Fibroblast of lung (primary cell): ENCODE results near the gene NPPC.

ENCODE experiments used
- EZH2 ChIP-seq: IDR thresholded peaks from 2 replicates; pipeline ENCODE4 v1.5.1; 2012; ENCODE audit warnings: low read length, control low read depth, mild to moderate bottlenecking; ENCODE audit errors: missing control alignments
- TF ChIP-seq, protein P1 (sequence below), 2 donors: IDR thresholded peaks in 1 of 2; conservative IDR thresholded peaks in 1 of 2; 1 replicate in 1 of 2; 2 replicates in 1 of 2; pipeline ENCODE4 v1.5.1; 2011 to 2012; ENCODE audit warnings: low read length in 2 of 2, control low read depth in 1 of 2, inconsistent platforms in 1 of 2, low read depth in 1 of 2, mild to moderate bottlenecking in 1 of 2

DNA sequence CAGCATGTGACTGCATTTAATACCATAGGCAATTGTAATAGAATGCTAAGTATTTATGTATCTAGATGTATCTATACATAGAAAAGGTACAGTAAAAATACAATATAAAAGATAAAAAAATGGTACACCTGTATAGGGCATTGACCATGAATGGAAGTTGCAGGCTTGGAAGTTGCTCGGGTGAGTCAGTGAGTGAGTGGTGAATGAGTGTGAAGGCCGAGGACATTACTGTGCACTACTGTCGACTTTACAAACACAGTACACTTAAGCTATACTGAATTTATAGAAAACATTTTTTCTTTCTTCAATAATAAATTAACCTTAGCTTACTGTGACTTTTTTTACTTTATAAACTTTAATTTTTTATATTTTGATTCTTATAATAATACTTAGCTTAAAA is 44.3 kb upstream of the NPPC start:
- TF ChIP-seq, protein P1, sequence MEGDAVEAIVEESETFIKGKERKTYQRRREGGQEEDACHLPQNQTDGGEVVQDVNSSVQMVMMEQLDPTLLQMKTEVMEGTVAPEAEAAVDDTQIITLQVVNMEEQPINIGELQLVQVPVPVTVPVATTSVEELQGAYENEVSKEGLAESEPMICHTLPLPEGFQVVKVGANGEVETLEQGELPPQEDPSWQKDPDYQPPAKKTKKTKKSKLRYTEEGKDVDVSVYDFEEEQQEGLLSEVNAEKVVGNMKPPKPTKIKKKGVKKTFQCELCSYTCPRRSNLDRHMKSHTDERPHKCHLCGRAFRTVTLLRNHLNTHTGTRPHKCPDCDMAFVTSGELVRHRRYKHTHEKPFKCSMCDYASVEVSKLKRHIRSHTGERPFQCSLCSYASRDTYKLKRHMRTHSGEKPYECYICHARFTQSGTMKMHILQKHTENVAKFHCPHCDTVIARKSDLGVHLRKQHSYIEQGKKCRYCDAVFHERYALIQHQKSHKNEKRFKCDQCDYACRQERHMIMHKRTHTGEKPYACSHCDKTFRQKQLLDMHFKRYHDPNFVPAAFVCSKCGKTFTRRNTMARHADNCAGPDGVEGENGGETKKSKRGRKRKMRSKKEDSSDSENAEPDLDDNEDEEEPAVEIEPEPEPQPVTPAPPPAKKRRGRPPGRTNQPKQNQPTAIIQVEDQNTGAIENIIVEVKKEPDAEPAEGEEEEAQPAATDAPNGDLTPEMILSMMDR (conservative IDR thresholded peaks at IDR 0.05 in 1 of 2, IDR thresholded peaks at IDR 0.05 in 1 of 2; ENCODE audit: low read depth in 1 of 2, low read length in 2 of 2) = no peak
- no peak for TF ChIP-seq EZH2
